ENCODE data around the gene UTF1. TPM values are rescaled to one million over a fixed set of nuclear protein-coding genes. Genes with fewer than 3 reads are reported as not detected.

Gene UTF1
- total RNA-seq, 1 donor from 2014 or later = not detected

DNA sequence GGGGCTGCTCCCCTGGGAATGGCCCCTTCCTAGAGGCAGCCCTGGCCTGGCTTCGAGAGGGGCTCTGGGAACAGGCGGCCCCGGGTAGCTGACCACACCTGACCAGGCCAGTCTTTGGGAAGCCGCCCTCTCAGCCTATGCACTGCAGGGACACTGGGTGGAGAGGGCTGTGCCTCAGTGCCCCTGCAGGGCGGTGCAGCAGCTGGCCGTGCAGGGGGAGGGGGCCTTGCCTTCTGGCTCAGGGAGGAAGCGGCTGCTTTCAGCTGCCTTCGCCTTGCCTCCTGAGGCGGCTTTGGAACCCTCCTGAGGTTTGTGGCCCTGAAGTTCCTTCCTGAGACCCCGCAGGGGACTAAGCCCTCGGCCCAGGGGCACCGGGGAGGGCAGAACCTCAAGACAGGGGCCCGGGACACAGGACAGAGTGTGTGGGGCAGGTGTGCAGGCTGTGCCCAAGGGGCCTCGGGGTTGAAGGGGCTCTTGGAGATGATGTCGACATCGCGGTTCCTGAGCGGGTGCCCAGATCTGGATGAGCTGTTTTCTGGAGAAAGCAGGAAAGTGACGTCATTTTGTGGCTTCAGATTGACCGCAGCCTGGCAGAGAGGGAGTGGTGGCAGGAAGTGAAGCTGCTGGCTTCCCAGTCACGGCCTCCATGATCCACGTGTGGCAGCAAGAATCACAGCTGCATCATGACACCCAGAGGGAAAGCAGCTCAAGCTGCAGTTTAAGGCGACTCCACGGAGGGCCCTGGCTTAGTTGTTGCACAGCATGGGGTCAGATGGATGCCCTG is 29.0 kb downstream of the UTF1 start:
- no peaks in the 10 kb centered on the region for H3K36me3 Mint-ChIP-seq
- Histone ChIP-seq H2AFZ (replicated peaks) (no peak overlapping the region), H3K27me3 (peaks cover 24% of the 10 kb centered on the region), H3K79me2 (ENCODE audit: low read depth) (no peaks in the 10 kb centered on the region), H3K27ac (no peak overlapping the region), H3K4me3 (no peak overlapping the region), H4K20me1 (ENCODE audit: low read depth) (no peaks in the 10 kb centered on the region), H3K9me3 (ENCODE audit: low read depth) (no peaks in the 10 kb centered on the region), H3K4me2 (no peak overlapping the region), H3K4me1 (peaks cover 20% of the 10 kb centered on the region), H3K9ac (no peak overlapping the region), H3F3A (ENCODE audit: low read depth) (peaks cover 8% of the 10 kb centered on the region), H3K36me3 (no peaks in the 10 kb centered on the region)
- peak overlapping the region; percentile 38 for H3K4me3 Mint-ChIP-seq
- H3K4me1 Mint-ChIP-seq = peaks cover 39% of the 10 kb centered on the region
- peaks cover 13% of the 10 kb centered on the region for H3K27me3 Mint-ChIP-seq (ENCODE audit: insufficient read depth, low read depth)
- no peak overlapping the region for H3K27ac Mint-ChIP-seq
- no peaks in the 10 kb centered on the region for H3K9me3 Mint-ChIP-seq
- TF ChIP-seq EZH2phosphoT487 (IDR thresholded peaks at IDR 0.05) = no peak
- TF ChIP-seq EZH2 (IDR thresholded peaks at IDR 0.05) = no peak
- no peak for TF ChIP-seq CTCF (IDR thresholded peaks at IDR 0.05)
- no peak for DNase-seq (ENCODE audit: low spot score)

DNA sequence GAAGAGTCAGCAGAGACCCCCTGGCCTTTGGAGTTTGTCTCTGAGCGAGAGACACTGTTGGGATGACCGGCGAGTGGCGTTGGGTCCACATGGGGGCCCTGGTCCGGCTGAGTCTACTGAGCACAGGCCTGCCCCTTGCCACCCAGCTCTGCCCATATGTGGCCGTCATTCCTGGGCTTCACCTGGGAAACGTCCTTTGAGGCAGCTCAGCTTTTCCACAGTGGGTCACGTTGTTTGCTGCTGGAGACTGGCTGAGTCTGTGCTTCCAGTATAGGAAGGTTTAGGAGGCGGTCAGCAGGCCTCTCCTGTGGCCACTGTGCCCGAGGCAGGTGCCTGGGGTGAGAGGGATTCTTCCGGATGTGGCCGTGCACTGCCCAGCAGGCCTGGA is 29.6 kb downstream of the UTF1 start:
- Mint-ChIP-seq H3K4me3 (peak overlapping the region; percentile 52), H3K9me3 (no peaks in the 10 kb centered on the region), H3K4me1 (peaks cover 37% of the 10 kb centered on the region), H3K27me3 (ENCODE audit: insufficient read depth, low read depth) (peaks cover 14% of the 10 kb centered on the region), H3K27ac (no peak overlapping the region), H3K36me3 (no peaks in the 10 kb centered on the region)
- Histone ChIP-seq H3K36me3 (no peaks in the 10 kb centered on the region), H3K4me3 (no peak overlapping the region), H4K20me1 (ENCODE audit: low read depth) (no peaks in the 10 kb centered on the region), H3K9me3 (ENCODE audit: low read depth) (no peaks in the 10 kb centered on the region), H3K9ac (no peak overlapping the region), H3K79me2 (ENCODE audit: low read depth) (no peaks in the 10 kb centered on the region), H3F3A (ENCODE audit: low read depth) (peaks cover 8% of the 10 kb centered on the region), H3K27ac (no peak overlapping the region), H3K27me3 (peaks cover 29% of the 10 kb centered on the region), H3K4me2 (no peak overlapping the region), H3K4me1 (peaks cover 15% of the 10 kb centered on the region), H2AFZ (replicated peaks) (no peak overlapping the region)
- DNase-seq (ENCODE audit: low spot score) = no peak
- TF ChIP-seq EZH2phosphoT487 (IDR thresholded peaks at IDR 0.05) (no peak), CTCF (IDR thresholded peaks at IDR 0.05) (no peak), EZH2 (IDR thresholded peaks at IDR 0.05) (no peak)

- DNase-seq (ENCODE audit: low spot score) = peak; percentile 68
- Histone ChIP-seq H3K4me2 (peak overlapping the region; percentile 83), H2AFZ (replicated peaks) (no peak overlapping the region), H4K20me1 (ENCODE audit: low read depth) (no peaks in the 10 kb centered on the region), H3K27ac (no peak overlapping the region), H3K27me3 (peaks cover 29% of the 10 kb centered on the region), H3K79me2 (ENCODE audit: low read depth) (no peaks in the 10 kb centered on the region), H3K9me3 (ENCODE audit: low read depth) (no peaks in the 10 kb centered on the region), H3K4me1 (peaks cover 15% of the 10 kb centered on the region), H3K36me3 (no peaks in the 10 kb centered on the region), H3F3A (ENCODE audit: low read depth) (peaks cover 8% of the 10 kb centered on the region), H3K4me3 (peak overlapping the region; percentile 87), H3K9ac (no peak overlapping the region)
- no peak for TF ChIP-seq EZH2phosphoT487 (IDR thresholded peaks at IDR 0.05)
- TF ChIP-seq CTCF (IDR thresholded peaks at IDR 0.05) = no peak
- no peak for TF ChIP-seq EZH2 (IDR thresholded peaks at IDR 0.05)
- peak overlapping the region; percentile 74 for H3K4me3 Mint-ChIP-seq
- no peak overlapping the region for H3K27ac Mint-ChIP-seq
- peaks cover 16% of the 10 kb centered on the region for H3K27me3 Mint-ChIP-seq (ENCODE audit: insufficient read depth, low read depth)
- no peaks in the 10 kb centered on the region for H3K9me3 Mint-ChIP-seq
- H3K36me3 Mint-ChIP-seq = no peaks in the 10 kb centered on the region
- peaks cover 39% of the 10 kb centered on the region for H3K4me1 Mint-ChIP-seq
Measured at GRCh38 chr10:133260895-133261725, 31.1 kb downstream of the UTF1 start.
